HEK293T (cell line): ENCODE data around the gene EIPR1.

Source experiments
- ELF4 ChIP-seq: fragments of 450-650 bp; IDR thresholded peaks from 2 replicates; pipeline ENCODE4 v1.6.1; 2017; ENCODE audit warnings: antibody characterized with exemption
- FOXA1 ChIP-seq: fragments of 450-650 bp; IDR thresholded peaks from 2 replicates; pipeline ENCODE4 v1.6.1; 2016; ENCODE audit warnings: mild to moderate bottlenecking
- FOXK2 ChIP-seq: fragments of 450-650 bp; IDR thresholded peaks from 2 replicates; pipeline ENCODE4 v1.6.1; 2016; ENCODE audit warnings: mild to moderate bottlenecking
- FOXM1 ChIP-seq: fragments of 450-650 bp; IDR thresholded peaks from 2 replicates; pipeline ENCODE4 v1.6.1; 2017; ENCODE audit warnings: mild to moderate bottlenecking, borderline replicate concordance
- SP1 ChIP-seq: fragments of 450-650 bp; IDR thresholded peaks from 2 replicates; pipeline ENCODE4 v1.6.1; 2017
- TARDBP ChIP-seq: fragments of 450-650 bp; IDR thresholded peaks from 2 replicates; pipeline ENCODE4 v1.6.1; 2016
- ZNF384 ChIP-seq: fragments of 450-650 bp; IDR thresholded peaks from 2 replicates; pipeline ENCODE4 v1.6.1; 2016

GRCh38 chr2:3143602-3144001, 234.0 kb downstream of the EIPR1 start:
- TF ChIP-seq SP1 (no peak), FOXA1 (no peak), TARDBP (no peak), ZNF384 (no peak), FOXK2 (no peak), FOXM1 (no peak), ELF4 (no peak)
